ENCODE results near the gene CCNY. TPM values are rescaled to one million over a fixed set of nuclear protein-coding genes. Genes with fewer than 3 reads are reported as not detected.
"Not testable (repeated sequence)": the region's sequence is repeated elsewhere in the genome, so short reads cannot be mapped to it uniquely, and the experiment has no call there.

The CCNY gene
- total and polyA plus RNA-seq, 2 experiments from 2014 or later = 51.5 to 55.8 TPM

DNA sequence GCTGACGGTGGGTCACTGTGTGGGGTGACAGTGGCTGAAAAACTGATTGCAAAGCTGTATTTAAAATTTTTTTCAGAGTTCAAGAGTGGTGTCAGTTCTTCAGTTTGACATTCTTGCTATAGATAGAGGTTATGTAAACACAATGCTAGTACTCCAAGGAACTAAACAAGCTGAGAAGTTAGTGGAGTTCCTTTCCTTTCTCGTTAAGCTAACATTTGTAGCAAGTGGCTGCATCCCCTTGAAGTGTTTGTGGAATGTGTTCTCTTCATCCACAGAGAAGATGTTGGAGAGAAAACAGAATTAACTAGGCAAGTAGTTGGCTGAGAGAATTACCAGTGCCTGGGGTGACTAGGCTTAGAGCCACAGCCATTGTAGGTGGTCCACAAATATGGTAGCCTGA lies 15.8 kb downstream of the CCNY start:
- H3K9me2 ChIP-seq (replicated peaks; ENCODE audit: insufficient read depth) = no peaks in the 10 kb centered on the region
- no peak overlapping the region for H2AFZ ChIP-seq
- H3K27ac ChIP-seq = no peak overlapping the region
- no peak overlapping the region for H3K4me3 ChIP-seq
- TF ChIP-seq, protein P1, sequence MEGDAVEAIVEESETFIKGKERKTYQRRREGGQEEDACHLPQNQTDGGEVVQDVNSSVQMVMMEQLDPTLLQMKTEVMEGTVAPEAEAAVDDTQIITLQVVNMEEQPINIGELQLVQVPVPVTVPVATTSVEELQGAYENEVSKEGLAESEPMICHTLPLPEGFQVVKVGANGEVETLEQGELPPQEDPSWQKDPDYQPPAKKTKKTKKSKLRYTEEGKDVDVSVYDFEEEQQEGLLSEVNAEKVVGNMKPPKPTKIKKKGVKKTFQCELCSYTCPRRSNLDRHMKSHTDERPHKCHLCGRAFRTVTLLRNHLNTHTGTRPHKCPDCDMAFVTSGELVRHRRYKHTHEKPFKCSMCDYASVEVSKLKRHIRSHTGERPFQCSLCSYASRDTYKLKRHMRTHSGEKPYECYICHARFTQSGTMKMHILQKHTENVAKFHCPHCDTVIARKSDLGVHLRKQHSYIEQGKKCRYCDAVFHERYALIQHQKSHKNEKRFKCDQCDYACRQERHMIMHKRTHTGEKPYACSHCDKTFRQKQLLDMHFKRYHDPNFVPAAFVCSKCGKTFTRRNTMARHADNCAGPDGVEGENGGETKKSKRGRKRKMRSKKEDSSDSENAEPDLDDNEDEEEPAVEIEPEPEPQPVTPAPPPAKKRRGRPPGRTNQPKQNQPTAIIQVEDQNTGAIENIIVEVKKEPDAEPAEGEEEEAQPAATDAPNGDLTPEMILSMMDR (IDR thresholded peaks at IDR 0.05; ENCODE audit: poor library complexity) = no peak
- TF ChIP-seq EZH2 (IDR thresholded peaks at IDR 0.05; ENCODE audit: borderline replicate concordance) (no peak), EZH2phosphoT487 (IDR thresholded peaks at IDR 0.05; ENCODE audit: low read depth, severe bottlenecking, unreplicated experiment) (no peak)
- 60% methylated on average over 2 of the region's 2 CpGs for WGBS (ENCODE audit: low lambda C conversion rate, missing lambda C conversion rate)
- H3K36me3 ChIP-seq (replicated peaks; ENCODE audit: insufficient read depth, low read depth) = no peaks in the 10 kb centered on the region
- H4K20me1 ChIP-seq (ENCODE audit: insufficient read depth, poor library complexity, severe bottlenecking) = peaks cover 68% of the 10 kb centered on the region
- no peaks in the 10 kb centered on the region for H3K9me3 ChIP-seq (ENCODE audit: low read depth)
- peaks cover 46% of the 10 kb centered on the region for H3K4me1 ChIP-seq (ENCODE audit: insufficient read depth)
- no peak for DNase-seq (ENCODE audit: low spot score)
- H3K27me3 ChIP-seq = no peaks in the 10 kb centered on the region
- peaks cover 100% of the 10 kb centered on the region for H3K79me2 ChIP-seq
- no peak overlapping the region for H3K4me2 ChIP-seq

DNA sequence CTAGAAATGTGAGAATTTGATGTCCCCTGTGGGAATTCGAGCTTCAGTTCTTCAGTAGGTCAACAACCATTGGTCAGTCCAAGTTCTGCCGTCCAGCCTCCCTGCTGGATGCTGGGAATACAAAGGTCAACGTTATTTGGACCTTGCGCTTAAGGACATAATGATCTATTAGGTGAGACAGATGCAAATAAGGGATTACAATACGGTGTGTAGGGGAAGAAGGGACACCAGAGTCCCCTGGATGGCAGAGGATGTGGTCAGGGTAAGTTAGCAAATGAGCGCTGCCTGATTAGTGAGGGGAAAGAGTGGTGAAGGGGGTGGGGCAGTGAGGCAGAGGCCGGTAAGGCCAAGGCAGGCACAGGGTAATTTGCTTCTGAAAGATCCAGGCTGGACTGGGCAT lies 16.2 kb downstream of the CCNY start:
- TF ChIP-seq EZH2phosphoT487 (IDR thresholded peaks at IDR 0.05; ENCODE audit: low read depth, severe bottlenecking, unreplicated experiment) (no peak), EZH2 (IDR thresholded peaks at IDR 0.05; ENCODE audit: borderline replicate concordance) (no peak)
- TF ChIP-seq, protein P1 (IDR thresholded peaks at IDR 0.05; ENCODE audit: poor library complexity) = no peak
- WGBS (ENCODE audit: low lambda C conversion rate, missing lambda C conversion rate) = 94% methylated on average over 7 of the region's 7 CpGs
- Histone ChIP-seq H3K4me3 (no peak overlapping the region), H3K4me2 (no peak overlapping the region), H3K79me2 (peaks cover 100% of the 10 kb centered on the region), H3K27me3 (no peaks in the 10 kb centered on the region), H3K4me1 (ENCODE audit: insufficient read depth) (peaks cover 42% of the 10 kb centered on the region), H2AFZ (no peak overlapping the region), H3K36me3 (replicated peaks; ENCODE audit: insufficient read depth, low read depth) (no peaks in the 10 kb centered on the region), H3K9me3 (ENCODE audit: low read depth) (no peaks in the 10 kb centered on the region), H3K9me2 (replicated peaks; ENCODE audit: insufficient read depth) (no peaks in the 10 kb centered on the region), H4K20me1 (ENCODE audit: insufficient read depth, poor library complexity, severe bottlenecking) (peaks cover 67% of the 10 kb centered on the region), H3K27ac (no peak overlapping the region)
- no peak for DNase-seq (ENCODE audit: low spot score)

DNA sequence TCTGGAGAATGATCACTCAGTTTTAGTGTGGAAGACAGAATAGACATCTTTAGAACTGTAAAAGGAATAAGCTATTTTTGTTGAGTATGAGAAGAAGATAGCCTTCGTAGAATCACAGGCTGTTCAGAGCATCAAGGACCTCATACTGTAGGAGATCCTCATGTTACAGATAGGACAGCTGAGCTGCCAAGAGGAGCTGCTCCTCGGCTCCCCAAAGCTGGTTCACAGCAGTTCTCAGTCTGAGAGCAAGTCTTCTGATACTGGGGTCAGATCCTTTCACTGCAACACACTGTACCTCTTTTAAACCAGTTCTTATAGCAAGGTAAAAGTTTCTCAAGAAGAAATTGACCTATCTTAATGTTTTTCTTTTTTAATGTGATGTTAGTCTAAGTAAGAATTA lies 17.1 kb downstream of the CCNY start:
- Histone ChIP-seq H3K27me3 (no peaks in the 10 kb centered on the region), H3K4me2 (no peak overlapping the region), H2AFZ (no peak overlapping the region), H3K9me2 (replicated peaks; ENCODE audit: insufficient read depth) (no peaks in the 10 kb centered on the region), H3K9me3 (ENCODE audit: low read depth) (no peaks in the 10 kb centered on the region), H3K79me2 (peaks cover 100% of the 10 kb centered on the region), H3K4me1 (ENCODE audit: insufficient read depth) (peaks cover 40% of the 10 kb centered on the region), H4K20me1 (ENCODE audit: insufficient read depth, poor library complexity, severe bottlenecking) (peaks cover 60% of the 10 kb centered on the region), H3K27ac (no peak overlapping the region), H3K4me3 (no peak overlapping the region), H3K36me3 (replicated peaks; ENCODE audit: insufficient read depth, low read depth) (no peaks in the 10 kb centered on the region)
- no peak for TF ChIP-seq EZH2phosphoT487 (IDR thresholded peaks at IDR 0.05; ENCODE audit: low read depth, severe bottlenecking, unreplicated experiment)
- TF ChIP-seq, protein P1 (IDR thresholded peaks at IDR 0.05; ENCODE audit: poor library complexity) = no peak
- no peak for TF ChIP-seq EZH2 (IDR thresholded peaks at IDR 0.05; ENCODE audit: borderline replicate concordance)
- WGBS (ENCODE audit: low lambda C conversion rate, missing lambda C conversion rate) = 97% methylated on average over 2 of the region's 2 CpGs
- no peak for DNase-seq (ENCODE audit: low spot score)

DNA sequence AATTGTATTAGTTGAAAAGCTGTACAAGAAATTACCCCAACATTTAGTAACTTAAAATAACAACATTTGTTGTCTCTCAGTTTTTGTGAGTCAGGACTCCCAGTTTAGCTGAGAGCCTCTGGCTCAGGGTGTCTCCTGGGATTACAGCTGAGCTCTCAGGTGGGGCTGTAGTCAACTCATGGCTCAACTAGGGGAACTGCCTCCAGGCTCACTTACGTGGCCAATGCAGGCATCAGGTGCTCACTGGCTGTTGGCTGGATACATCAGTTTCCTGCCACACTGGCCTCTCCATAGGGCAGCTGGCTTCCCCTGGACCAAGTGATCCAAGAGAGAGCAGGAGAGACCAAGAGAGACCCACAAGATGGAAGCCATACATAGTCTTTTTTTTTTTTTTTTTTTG lies 17.5 kb downstream of the CCNY start:
- H4K20me1 ChIP-seq (ENCODE audit: insufficient read depth, poor library complexity, severe bottlenecking) = peaks cover 60% of the 10 kb centered on the region
- 89% methylated on average over 1 of the region's 1 CpG for WGBS (ENCODE audit: low lambda C conversion rate, missing lambda C conversion rate)
- H3K4me3 ChIP-seq = no peak overlapping the region
- H3K27me3 ChIP-seq = no peaks in the 10 kb centered on the region
- H3K4me2 ChIP-seq = no peak overlapping the region
- H3K27ac ChIP-seq = no peak overlapping the region
- H2AFZ ChIP-seq = no peak overlapping the region
- no peaks in the 10 kb centered on the region for H3K9me2 ChIP-seq (replicated peaks; ENCODE audit: insufficient read depth)
- H3K36me3 ChIP-seq (replicated peaks; ENCODE audit: insufficient read depth, low read depth) = no peaks in the 10 kb centered on the region
- DNase-seq (ENCODE audit: low spot score) = no peak
- no peaks in the 10 kb centered on the region for H3K9me3 ChIP-seq (ENCODE audit: low read depth)
- TF ChIP-seq EZH2phosphoT487 (IDR thresholded peaks at IDR 0.05; ENCODE audit: low read depth, severe bottlenecking, unreplicated experiment) = no peak
- TF ChIP-seq EZH2 (IDR thresholded peaks at IDR 0.05; ENCODE audit: borderline replicate concordance) = no peak
- TF ChIP-seq, protein P1 (IDR thresholded peaks at IDR 0.05; ENCODE audit: poor library complexity) = no peak
- H3K4me1 ChIP-seq (ENCODE audit: insufficient read depth) = peaks cover 40% of the 10 kb centered on the region
- peaks cover 100% of the 10 kb centered on the region for H3K79me2 ChIP-seq

DNA sequence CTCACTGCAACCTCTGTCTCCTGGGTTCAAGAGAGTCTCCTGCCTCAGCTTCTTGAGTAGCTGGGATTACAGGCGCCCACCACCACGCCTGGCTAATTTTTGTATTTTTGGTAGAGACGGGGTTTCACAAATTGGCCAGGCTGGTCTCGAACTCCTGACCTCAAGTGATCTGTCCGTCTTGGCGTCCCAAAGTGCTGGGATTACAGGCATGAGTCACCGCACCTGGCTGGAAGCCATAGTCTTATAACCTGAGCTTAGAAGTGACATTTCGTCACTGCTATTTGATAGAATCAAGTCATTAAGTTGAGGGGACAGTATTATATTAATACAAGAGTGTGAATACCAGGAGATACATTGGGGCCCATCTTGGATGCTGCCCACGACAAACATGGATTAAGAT lies 17.9 kb downstream of the CCNY start:
- Histone ChIP-seq H4K20me1 (ENCODE audit: insufficient read depth, poor library complexity, severe bottlenecking) (peaks cover 60% of the 10 kb centered on the region), H3K4me1 (ENCODE audit: insufficient read depth) (peaks cover 41% of the 10 kb centered on the region), H3K79me2 (peaks cover 100% of the 10 kb centered on the region)
- not testable (repeated sequence) for H3K4me2 ChIP-seq; DNase-seq (ENCODE audit: low spot score); H2AFZ ChIP-seq; H3K9me3 ChIP-seq (ENCODE audit: low read depth); H3K27ac ChIP-seq; H3K9me2 ChIP-seq (replicated peaks; ENCODE audit: insufficient read depth); H3K27me3 ChIP-seq; H3K4me3 ChIP-seq; H3K36me3 ChIP-seq (replicated peaks; ENCODE audit: insufficient read depth, low read depth)
- 96% methylated on average over 9 of the region's 9 CpGs for WGBS (ENCODE audit: low lambda C conversion rate, missing lambda C conversion rate)

Data from hepatocyte (in vitro differentiated cells).